Peyer's patch (tissue), 4 donors: Measurements from ENCODE around the gene LRIG3.

Experiments
- CTCF ChIP-seq, 6 experiments: fragments of 450-650 bp in 4 of 6; fragments of 200-600 bp in 2 of 6; sonication (generic) in 1 of 6; IDR thresholded peaks; one replicate each; pipeline ENCODE4 v1.5.1; 2017 to 2019; ENCODE audit warnings: antibody characterized with exemption in 6 of 6, mild to moderate bottlenecking in 3 of 6, moderate library complexity in 1 of 6
- POLR2A ChIP-seq, 2 donors: fragments of 450-650 bp; IDR thresholded peaks; one replicate each; pipeline ENCODE4 v1.5.1; 2017; ENCODE audit warnings: antibody characterized with exemption in 2 of 2, mild to moderate bottlenecking in 2 of 2, moderate library complexity in 2 of 2

- no peak for TF ChIP-seq CTCF (IDR thresholded peaks at IDR 0.05)
- no peak for TF ChIP-seq POLR2A (IDR thresholded peaks at IDR 0.05)
Observed at GRCh38 chr12:58932806-58933681, 12.7 kb upstream of the LRIG3 start.
